ENCODE results near the gene RRP1B. TPM values are rescaled to one million over a fixed set of nuclear protein-coding genes. Genes with fewer than 3 reads are reported as not detected.

RRP1B gene, protein sequence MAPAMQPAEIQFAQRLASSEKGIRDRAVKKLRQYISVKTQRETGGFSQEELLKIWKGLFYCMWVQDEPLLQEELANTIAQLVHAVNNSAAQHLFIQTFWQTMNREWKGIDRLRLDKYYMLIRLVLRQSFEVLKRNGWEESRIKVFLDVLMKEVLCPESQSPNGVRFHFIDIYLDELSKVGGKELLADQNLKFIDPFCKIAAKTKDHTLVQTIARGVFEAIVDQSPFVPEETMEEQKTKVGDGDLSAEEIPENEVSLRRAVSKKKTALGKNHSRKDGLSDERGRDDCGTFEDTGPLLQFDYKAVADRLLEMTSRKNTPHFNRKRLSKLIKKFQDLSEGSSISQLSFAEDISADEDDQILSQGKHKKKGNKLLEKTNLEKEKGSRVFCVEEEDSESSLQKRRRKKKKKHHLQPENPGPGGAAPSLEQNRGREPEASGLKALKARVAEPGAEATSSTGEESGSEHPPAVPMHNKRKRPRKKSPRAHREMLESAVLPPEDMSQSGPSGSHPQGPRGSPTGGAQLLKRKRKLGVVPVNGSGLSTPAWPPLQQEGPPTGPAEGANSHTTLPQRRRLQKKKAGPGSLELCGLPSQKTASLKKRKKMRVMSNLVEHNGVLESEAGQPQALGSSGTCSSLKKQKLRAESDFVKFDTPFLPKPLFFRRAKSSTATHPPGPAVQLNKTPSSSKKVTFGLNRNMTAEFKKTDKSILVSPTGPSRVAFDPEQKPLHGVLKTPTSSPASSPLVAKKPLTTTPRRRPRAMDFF
- total RNA-seq, result 18.8 and 20.7 TPM in 2 replicates

DNA sequence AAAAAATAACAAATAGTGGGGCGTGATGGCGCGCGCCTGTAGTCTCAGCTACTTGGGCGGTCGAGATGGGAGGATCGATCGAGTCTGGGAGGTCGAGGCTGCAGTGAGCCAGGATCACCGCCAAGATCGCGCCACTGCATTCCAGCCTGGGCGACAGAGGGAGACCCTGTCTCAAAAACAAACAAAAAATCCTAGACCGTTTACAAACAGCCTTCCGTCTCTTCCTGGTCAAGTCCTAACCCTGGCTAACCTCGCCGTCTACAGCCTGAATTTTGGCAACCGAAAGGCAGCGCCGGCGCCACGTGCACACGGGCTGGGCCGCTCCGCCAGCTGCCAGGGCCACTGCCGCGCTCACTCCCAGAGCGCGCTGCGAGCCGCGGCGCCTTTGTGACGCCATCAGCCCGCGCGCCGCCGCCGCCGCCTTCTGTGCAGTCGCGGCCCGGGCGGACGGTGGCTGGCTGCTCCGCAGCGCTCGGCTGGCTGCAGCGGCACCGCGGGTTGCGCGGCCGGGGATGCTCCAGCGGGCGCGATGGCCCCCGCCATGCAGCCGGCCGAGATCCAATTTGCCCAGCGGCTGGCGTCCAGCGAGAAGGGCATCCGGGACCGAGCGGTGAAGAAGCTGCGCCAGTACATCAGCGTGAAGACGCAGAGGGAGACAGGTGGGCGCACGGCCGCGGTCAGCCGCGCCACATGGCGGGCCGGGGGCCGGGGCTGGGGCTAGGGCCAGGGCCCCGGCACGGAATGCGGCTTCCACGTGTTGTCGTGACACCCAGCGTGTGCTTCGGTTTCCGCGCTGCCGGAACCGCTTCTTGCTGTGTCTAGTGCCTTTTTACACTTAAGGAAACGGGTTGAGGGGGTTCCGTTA is at the start of gene RRP1B, which contains the start of gene HSF2BP:
Gene RRP1B (plus strand): TSS at position 425 of the 865 bp plus-strand sequence. CDS start 105 bp downstream, at position 530.
Gene HSF2BP (minus strand): TSS at position 353 of the 865 bp plus-strand sequence. CDS start 1,392 bp downstream, outside the sequence.

DNA sequence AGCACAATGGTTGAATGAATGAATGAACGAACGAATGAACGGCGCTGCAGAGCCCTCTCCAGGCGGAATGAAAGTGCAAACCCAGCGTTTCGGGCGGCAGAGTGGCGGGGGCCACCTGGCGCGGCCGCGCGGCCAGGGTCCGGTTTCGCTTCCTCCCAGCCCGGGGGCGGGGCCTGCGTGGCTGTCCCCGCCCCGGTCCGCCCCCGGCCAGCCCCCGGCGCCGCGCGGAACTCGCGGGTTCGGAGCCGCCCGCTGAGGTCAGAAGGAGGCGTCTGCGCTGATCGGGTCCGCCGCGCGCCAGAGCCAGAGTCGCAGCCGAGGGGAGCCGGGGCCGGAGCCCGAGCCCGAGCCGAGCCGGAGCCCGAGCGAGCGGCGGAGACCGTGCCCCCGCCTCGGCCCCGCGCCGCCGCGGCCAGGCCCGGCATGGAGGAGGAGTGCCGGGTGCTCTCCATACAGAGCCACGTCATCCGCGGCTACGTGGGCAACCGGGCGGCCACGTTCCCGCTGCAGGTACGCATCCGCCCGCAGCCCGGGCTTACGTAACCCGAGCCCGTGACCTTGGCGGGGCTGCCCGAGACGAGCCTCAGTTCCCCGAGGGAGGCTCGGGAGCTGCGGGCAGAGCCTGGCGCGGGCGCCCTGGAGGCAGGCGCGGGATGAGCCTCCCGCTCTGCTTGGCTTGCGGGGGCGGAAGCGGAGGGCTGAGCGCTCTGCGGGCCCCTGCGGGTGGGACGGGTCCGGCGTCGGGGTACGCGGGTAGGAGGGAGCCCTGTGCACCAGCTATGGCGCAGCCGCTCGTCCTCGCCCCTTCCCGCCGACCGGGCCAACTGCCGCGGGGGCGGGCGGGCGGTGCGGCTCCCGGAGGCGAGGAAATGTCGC is 59.8 kb downstream of the RRP1B start, which contains the start of gene PDXK:
Gene PDXK (plus strand): TSS at position 258 of the 876 bp plus-strand sequence. CDS start 166 bp downstream, at position 424.

Other genes starting within 250 kb of the RRP1B start
- gene SIK1, start 232.4 kb upstream of the RRP1B start, total RNA-seq, result under 0.01 and 0.12 TPM in 2 replicates
- gene HSF2BP, start 72 bp upstream of the RRP1B start, total RNA-seq, result 0.47 and 1.2 TPM in 2 replicates
- gene PDXK, start 59.6 kb downstream of the RRP1B start, total RNA-seq, result 62.1 and 113 TPM in 2 replicates
- gene CSTB, start 116.7 kb downstream of the RRP1B start, total RNA-seq, result 19.6 and 23.2 TPM in 2 replicates
- gene RRP1, start 130.0 kb downstream of the RRP1B start, total RNA-seq, result 11.3 and 19.2 TPM in 2 replicates
- 22.8 and 24.3 TPM in 2 replicates for gene AGPAT3, start 205.7 kb downstream of the RRP1B start, total RNA-seq

Measured in pericardium fibroblast (primary cell).